GM12878 (cell line): Measurements from ENCODE around the gene ENDOU. TPM values are rescaled to one million over a fixed set of nuclear protein-coding genes. Genes with fewer than 3 reads are reported as not detected.

Experiments used
- ATAC-seq: fragments of 200-7000 bp; cut with Tn5 transposase; 3 replicates; pipeline ENCODE4 v1.9.1; 2020; ENCODE audit warnings: mild to moderate bottlenecking, moderate library complexity
- BruUV-seq: library from RNA; stranded (reverse); fragments of 400-500 nt; replicated peaks from 2 replicates; lab custom pipeline; 2021; lab: Mats Ljungman, UMichigan
- CTCF ChIA-PET: fragments of 300-600 bp; sonication (Branson Sonifier 250); formaldehyde crosslinking; extraction: SDS; loops from one replicate; lab custom pipeline; 2021; ENCODE audit warnings: inconsistent platforms; lab: Yijun Ruan, JAX
- POLR2A ChIA-PET: fragments of 350-600 bp; formaldehyde crosslinking; extraction: SDS; loops from one replicate; lab custom pipeline; 2021; ENCODE audit warnings: inconsistent platforms; lab: Charles Lee
- RAD21 ChIA-PET: fragments of 300-600 bp; sonication (Branson Sonifier 250); formaldehyde crosslinking; loops from one replicate; lab custom pipeline; 2023; ENCODE audit warnings: antibody characterized with exemption; ENCODE audit not compliant: unreplicated experiment; lab: Charles Lee
- SMC1A ChIA-PET: fragments of 300-600 bp; sonication (Branson Sonifier 250); formaldehyde crosslinking; loops from one replicate; lab custom pipeline; 2023; ENCODE audit not compliant: unreplicated experiment, uncharacterized antibody; lab: Charles Lee
- DNase-seq: peaks from one replicate; pipeline ENCODE4 v3.0.0-alpha.2; 2011; ENCODE audit warnings: low read depth, low spot score
- FAIRE-seq: peaks from 3 replicates; lab custom pipeline; 2011; peaks lifted over from hg19 to GRCh38; lab: Jason Lieb, UNC
- H2AFZ ChIP-seq: 2 replicates; pipeline ENCODE4 v1.6.0; 2011; ENCODE audit warnings: low read depth, low read length, control low read depth; ENCODE audit not compliant: control insufficient read depth
- H3K27ac ChIP-seq: 2 replicates; pipeline ENCODE4 v1.5.1; 2011; ENCODE audit warnings: control low read depth; ENCODE audit not compliant: control insufficient read depth, insufficient read depth
- H3K27me3 ChIP-seq, 2 experiments: replicated peaks in 1 of 2; 2 replicates each; pipeline versions ENCODE4 v1.6.0 to v1.6.1; 2011; ENCODE audit warnings: low read length in 1 of 2; ENCODE audit not compliant: control insufficient read depth in 2 of 2, insufficient read depth in 2 of 2
- H3K36me3 ChIP-seq, 2 experiments: 2 replicates each; pipeline ENCODE4 v1.5.1; 2011; ENCODE audit warnings: low read length in 1 of 2; ENCODE audit not compliant: control insufficient read depth in 2 of 2, insufficient read depth in 2 of 2
- H3K4me1 ChIP-seq: 2 replicates; pipeline ENCODE4 v1.6.1; 2011; ENCODE audit warnings: mild to moderate bottlenecking, low read length, moderate library complexity, mixed read lengths; ENCODE audit not compliant: control insufficient read depth, insufficient read depth
- H3K4me2 ChIP-seq: 2 replicates; pipeline ENCODE4 v1.6.0; 2011; ENCODE audit warnings: control low read depth; ENCODE audit not compliant: control insufficient read depth, insufficient read depth
- H3K4me3 ChIP-seq: fragments of 200-600 bp; sonication (generic); 2 replicates; pipeline ENCODE4 v1.5.1; 2016
- H3K79me2 ChIP-seq: 2 replicates; pipeline ENCODE4 v1.6.0; 2011; ENCODE audit warnings: low read length; ENCODE audit not compliant: control insufficient read depth, insufficient read depth
- H3K9ac ChIP-seq: 2 replicates; pipeline ENCODE4 v1.8.0; 2011; ENCODE audit warnings: low read length, control low read depth, mixed read lengths; ENCODE audit not compliant: control insufficient read depth, insufficient read depth
- H3K9me3 ChIP-seq: replicated peaks from 3 replicates; pipeline ENCODE4 v1.5.1; 2011; ENCODE audit warnings: mild to moderate bottlenecking, low read length; ENCODE audit not compliant: control insufficient read depth, insufficient read depth
- H4K20me1 ChIP-seq: 2 replicates; pipeline ENCODE4 v1.6.0; 2011; ENCODE audit not compliant: control insufficient read depth, insufficient read depth
- CBX5 ChIP-seq: sonication (generic); IDR thresholded peaks from 2 replicates; pipeline ENCODE4 v1.6.1; 2016; ENCODE audit warnings: low read depth, moderate library complexity, mild to moderate bottlenecking, inconsistent platforms
- EP300 ChIP-seq, 2 experiments: fragments of 150-350 bp in 1 of 2; IDR thresholded peaks; 2 replicates each; pipeline ENCODE4 v1.6.1; 2011 to 2012; ENCODE audit warnings: low read depth in 2 of 2, low read length in 2 of 2, borderline replicate concordance in 1 of 2, improper control_type of control experiment in 1 of 2, inconsistent platforms in 1 of 2; ENCODE audit not compliant: control insufficient read depth in 1 of 2
- FOS ChIP-seq: IDR thresholded peaks from 3 replicates; pipeline ENCODE4 v1.6.1; 2011; ENCODE audit warnings: borderline replicate concordance; ENCODE audit not compliant: insufficient read length; ENCODE audit errors: extremely low read depth
- NFIC ChIP-seq: IDR thresholded peaks from 2 replicates; pipeline ENCODE4 v1.6.1; 2012; ENCODE audit warnings: low read depth, mild to moderate bottlenecking, inconsistent platforms, low read length, moderate library complexity
- NFXL1 ChIP-seq: fragments of 450-650 bp; IDR thresholded peaks from 2 replicates; pipeline ENCODE4 v1.6.1; 2017; ENCODE audit warnings: antibody characterized with exemption, mild to moderate bottlenecking, borderline replicate concordance
- NR2C2 ChIP-seq: IDR thresholded peaks from 2 replicates; pipeline ENCODE4 v1.6.1; 2011; ENCODE audit warnings: borderline replicate concordance, low read depth; ENCODE audit not compliant: control insufficient read depth, insufficient read length
- POLR2A ChIP-seq: IDR thresholded peaks from 2 replicates; pipeline ENCODE4 v1.6.1; 2011; ENCODE audit warnings: low read depth, mild to moderate bottlenecking, low read length
- WGBS: methylation state at CpG from one replicate; pipeline ENCODE4 v1.1.6; 2016; ENCODE audit warnings: low lambda C conversion rate; ENCODE audit not compliant: insufficient replicate concordance, insufficient coverage; ENCODE audit errors: missing lambda C conversion rate; 5-methylcytosine and 5-hydroxymethylcytosine counted together
- in situ Hi-C: fragments of 300-500 bp; cut with MboI; formaldehyde crosslinking; loops from 9 replicates; pipeline ENCODE4 v1.14.3; 2018; ENCODE audit warnings: mixed read lengths
- intact Hi-C: fragments of 100-400 bp; cut with micrococcal nuclease; formaldehyde crosslinking; loops from one replicate; pipeline ENCODE4 v1.14.2; 2022; ENCODE audit not compliant: unreplicated experiment
- polyA plus RNA-seq, 11 experiments: library from polyadenylated mRNA; depleted of rRNA in 4 of 11; unstranded in 6 of 11; stranded (reverse) in 5 of 11; fragments of >200 nt; fragmentation: Nextera tagmentation in 4 of 11; fragmentation: Illumina TruSeq in 1 of 11; extraction: Ambion mirVana in 4 of 11; extraction: Trizol in 1 of 11; gene quantifications; 1 replicate in 1 of 11; 2 replicates in 10 of 11; pipeline versions ENCODE4 v1.2.1 to v1.2.3, GENCODE V29; 2011 to 2016; ENCODE audit warnings: inconsistent platforms in 2 of 11, missing spikeins in 2 of 11, low read depth in 1 of 11
- total RNA-seq, 4 experiments: library from RNA; depleted of rRNA in 3 of 4; stranded (reverse); fragments of >200 nt in 3 of 4; fragmentation: Illumina TruSeq in 1 of 4; extraction: Trizol in 1 of 4; gene quantifications; 2 replicates each; pipeline versions ENCODE4 v1.2.1 to v1.2.3, GENCODE V29; 2013 to 2021
- TF ChIP-seq, protein P1 (sequence below): IDR thresholded peaks from 2 replicates; pipeline ENCODE4 v1.6.1; 2012; ENCODE audit warnings: mild to moderate bottlenecking, low read depth, low read length
- TF ChIP-seq, protein P2 (sequence below): fragments of 150-350 bp; IDR thresholded peaks from 2 replicates; pipeline ENCODE4 v1.6.1; 2014; ENCODE audit warnings: mild to moderate bottlenecking, low read depth, low read length

The ENDOU gene
- total and polyA plus RNA-seq, 10 of the 15 experiments (the other 5 are each of a cell fraction or from before 2014, with no cell fraction given), result 0.03 to 0.17 (median 0.10) TPM; not detected in 4

DNA sequence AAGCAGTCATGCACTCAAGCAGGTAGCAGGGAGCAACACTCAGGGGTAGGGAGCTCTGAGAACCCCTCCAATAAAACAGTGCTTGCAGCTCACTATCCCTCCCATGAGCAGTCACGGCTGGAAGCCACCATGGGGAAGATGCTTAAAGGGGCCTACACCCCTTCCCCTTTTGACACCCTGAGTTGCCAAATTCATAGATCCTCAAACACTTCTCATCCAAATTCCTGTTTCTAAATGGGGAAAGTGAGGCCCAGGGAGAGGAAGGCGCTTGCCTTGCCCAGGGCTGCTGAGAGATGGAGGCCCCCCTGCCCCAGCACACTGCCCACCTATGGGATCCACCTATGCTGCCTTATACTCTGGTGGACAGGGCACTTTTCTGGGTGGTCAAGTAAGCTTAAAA, 7.2 kb upstream of the ENDOU start (continued):
- TF ChIP-seq CBX5, result no peak
- no peak for TF ChIP-seq EP300 (IDR thresholded peaks at IDR 0.05; ENCODE audit: borderline replicate concordance in 1 of 2, control insufficient read depth in 1 of 2, low read depth in 2 of 2, low read length in 2 of 2)
- no peak for TF ChIP-seq FOS
- TF ChIP-seq, protein P1, sequence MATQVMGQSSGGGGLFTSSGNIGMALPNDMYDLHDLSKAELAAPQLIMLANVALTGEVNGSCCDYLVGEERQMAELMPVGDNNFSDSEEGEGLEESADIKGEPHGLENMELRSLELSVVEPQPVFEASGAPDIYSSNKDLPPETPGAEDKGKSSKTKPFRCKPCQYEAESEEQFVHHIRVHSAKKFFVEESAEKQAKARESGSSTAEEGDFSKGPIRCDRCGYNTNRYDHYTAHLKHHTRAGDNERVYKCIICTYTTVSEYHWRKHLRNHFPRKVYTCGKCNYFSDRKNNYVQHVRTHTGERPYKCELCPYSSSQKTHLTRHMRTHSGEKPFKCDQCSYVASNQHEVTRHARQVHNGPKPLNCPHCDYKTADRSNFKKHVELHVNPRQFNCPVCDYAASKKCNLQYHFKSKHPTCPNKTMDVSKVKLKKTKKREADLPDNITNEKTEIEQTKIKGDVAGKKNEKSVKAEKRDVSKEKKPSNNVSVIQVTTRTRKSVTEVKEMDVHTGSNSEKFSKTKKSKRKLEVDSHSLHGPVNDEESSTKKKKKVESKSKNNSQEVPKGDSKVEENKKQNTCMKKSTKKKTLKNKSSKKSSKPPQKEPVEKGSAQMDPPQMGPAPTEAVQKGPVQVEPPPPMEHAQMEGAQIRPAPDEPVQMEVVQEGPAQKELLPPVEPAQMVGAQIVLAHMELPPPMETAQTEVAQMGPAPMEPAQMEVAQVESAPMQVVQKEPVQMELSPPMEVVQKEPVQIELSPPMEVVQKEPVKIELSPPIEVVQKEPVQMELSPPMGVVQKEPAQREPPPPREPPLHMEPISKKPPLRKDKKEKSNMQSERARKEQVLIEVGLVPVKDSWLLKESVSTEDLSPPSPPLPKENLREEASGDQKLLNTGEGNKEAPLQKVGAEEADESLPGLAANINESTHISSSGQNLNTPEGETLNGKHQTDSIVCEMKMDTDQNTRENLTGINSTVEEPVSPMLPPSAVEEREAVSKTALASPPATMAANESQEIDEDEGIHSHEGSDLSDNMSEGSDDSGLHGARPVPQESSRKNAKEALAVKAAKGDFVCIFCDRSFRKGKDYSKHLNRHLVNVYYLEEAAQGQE, result no peak
- no peak for TF ChIP-seq POLR2A
- TF ChIP-seq NFXL1, result no peak
- no peak for TF ChIP-seq NFIC
- no peak for TF ChIP-seq NR2C2

DNA sequence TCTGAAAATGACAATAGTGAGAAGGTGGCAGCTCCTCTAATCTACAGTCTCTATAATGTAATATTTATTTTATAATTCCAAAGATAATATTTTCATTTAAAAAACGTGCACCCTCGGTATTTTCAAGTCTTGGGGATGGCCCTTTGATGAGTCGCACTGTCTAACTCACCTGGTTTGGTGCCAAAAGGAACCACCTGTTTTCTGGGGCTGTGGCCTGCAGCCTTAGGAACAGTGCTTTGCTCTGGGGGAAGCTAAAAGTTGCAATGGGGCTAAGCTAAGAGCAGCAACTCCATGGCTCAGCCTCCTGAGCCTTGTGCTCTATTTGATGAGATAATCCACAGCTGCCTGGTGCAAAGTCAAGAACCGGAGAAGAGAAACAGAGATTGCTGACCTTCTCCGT, 6.4 kb upstream of the ENDOU start:
- in situ Hi-C loops, result no loop called here
- TF ChIP-seq, protein P2, sequence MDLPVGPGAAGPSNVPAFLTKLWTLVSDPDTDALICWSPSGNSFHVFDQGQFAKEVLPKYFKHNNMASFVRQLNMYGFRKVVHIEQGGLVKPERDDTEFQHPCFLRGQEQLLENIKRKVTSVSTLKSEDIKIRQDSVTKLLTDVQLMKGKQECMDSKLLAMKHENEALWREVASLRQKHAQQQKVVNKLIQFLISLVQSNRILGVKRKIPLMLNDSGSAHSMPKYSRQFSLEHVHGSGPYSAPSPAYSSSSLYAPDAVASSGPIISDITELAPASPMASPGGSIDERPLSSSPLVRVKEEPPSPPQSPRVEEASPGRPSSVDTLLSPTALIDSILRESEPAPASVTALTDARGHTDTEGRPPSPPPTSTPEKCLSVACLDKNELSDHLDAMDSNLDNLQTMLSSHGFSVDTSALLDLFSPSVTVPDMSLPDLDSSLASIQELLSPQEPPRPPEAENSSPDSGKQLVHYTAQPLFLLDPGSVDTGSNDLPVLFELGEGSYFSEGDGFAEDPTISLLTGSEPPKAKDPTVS, result no peak
- no peak for TF ChIP-seq FOS
- no peak overlapping the region for H3K27ac ChIP-seq

More for the DNA sequence above, 6.4 kb upstream of the ENDOU start:
- BruUV-seq, result no TSS peak
- Histone ChIP-seq H3K4me1 (peaks cover 5% of the 10 kb centered on the region), H3K27me3 (no peaks in the 10 kb centered on the region), H3K79me2 (no peaks in the 10 kb centered on the region), H3K4me3 (no peak overlapping the region), H3K9ac (no peak overlapping the region), H3K4me2 (no peak overlapping the region), H3K9me3 (no peaks in the 10 kb centered on the region), H2AFZ (no peak overlapping the region), H3K36me3 (no peaks in the 10 kb centered on the region; a peak in 1 of 4 replicates), H4K20me1 (no peaks in the 10 kb centered on the region)
- WGBS, result 58% methylated on average over 5 of the region's 5 CpGs
- ChIA-PET RAD21 (no interaction called here), CTCF (interaction anchor here (3.6 to 5.4 kb wide), 3 partner anchors 11 to 35 kb away, joined by 28 to 71 read pairs (median 34); no protein-coding TSS in a partner anchor), POLR2A (interaction anchor here (0.6 kb wide), 1 partner anchor 24 kb away, joined by 3 read pairs; no protein-coding TSS in a partner anchor), SMC1A (interaction anchor here (1.1 to 3.8 kb wide), 3 partner anchors 10 to 34 kb away, joined by 4 to 20 read pairs (median 6); no protein-coding TSS in a partner anchor)
- ATAC-seq (no peak), DNase-seq (no peak), FAIRE-seq (no peak)
- intact Hi-C loops, result no loop called here
